GM12878 (cell line): ENCODE measurements around the gene CRHBP. TPM values are rescaled to one million over a fixed set of nuclear protein-coding genes. Genes with fewer than 3 reads are reported as not detected.

Source experiments
- ATAC-seq: fragments of 200-7000 bp; cut with Tn5 transposase; 3 replicates; pipeline ENCODE4 v1.9.1; 2020; ENCODE audit warnings: mild to moderate bottlenecking, moderate library complexity
- BruUV-seq: library from RNA; stranded (reverse); fragments of 400-500 nt; replicated peaks from 2 replicates; lab custom pipeline; 2021; lab: Mats Ljungman, UMichigan
- CTCF ChIA-PET: fragments of 300-600 bp; sonication (Branson Sonifier 250); formaldehyde crosslinking; extraction: SDS; loops from one replicate; lab custom pipeline; 2021; ENCODE audit warnings: inconsistent platforms; lab: Yijun Ruan, JAX
- POLR2A ChIA-PET: fragments of 350-600 bp; formaldehyde crosslinking; extraction: SDS; loops from one replicate; lab custom pipeline; 2021; ENCODE audit warnings: inconsistent platforms; lab: Charles Lee
- RAD21 ChIA-PET: fragments of 300-600 bp; sonication (Branson Sonifier 250); formaldehyde crosslinking; loops from one replicate; lab custom pipeline; 2023; ENCODE audit warnings: antibody characterized with exemption; ENCODE audit not compliant: unreplicated experiment; lab: Charles Lee
- SMC1A ChIA-PET: fragments of 300-600 bp; sonication (Branson Sonifier 250); formaldehyde crosslinking; loops from one replicate; lab custom pipeline; 2023; ENCODE audit not compliant: unreplicated experiment, uncharacterized antibody; lab: Charles Lee
- DNase-seq: peaks from one replicate; pipeline ENCODE4 v3.0.0-alpha.2; 2011; ENCODE audit warnings: low read depth, low spot score
- FAIRE-seq: peaks from 3 replicates; lab custom pipeline; 2011; peaks lifted over from hg19 to GRCh38; lab: Jason Lieb, UNC
- H2AFZ ChIP-seq: 2 replicates; pipeline ENCODE4 v1.6.0; 2011; ENCODE audit warnings: low read depth, low read length, control low read depth; ENCODE audit not compliant: control insufficient read depth
- H3K27ac ChIP-seq: 2 replicates; pipeline ENCODE4 v1.5.1; 2011; ENCODE audit warnings: control low read depth; ENCODE audit not compliant: control insufficient read depth, insufficient read depth
- H3K27me3 ChIP-seq, 2 experiments: replicated peaks in 1 of 2; 2 replicates each; pipeline versions ENCODE4 v1.6.0 to v1.6.1; 2011; ENCODE audit warnings: low read length in 1 of 2; ENCODE audit not compliant: control insufficient read depth in 2 of 2, insufficient read depth in 2 of 2
- H3K36me3 ChIP-seq, 2 experiments: 2 replicates each; pipeline ENCODE4 v1.5.1; 2011; ENCODE audit warnings: low read length in 1 of 2; ENCODE audit not compliant: control insufficient read depth in 2 of 2, insufficient read depth in 2 of 2
- H3K4me1 ChIP-seq: 2 replicates; pipeline ENCODE4 v1.6.1; 2011; ENCODE audit warnings: mild to moderate bottlenecking, low read length, moderate library complexity, mixed read lengths; ENCODE audit not compliant: control insufficient read depth, insufficient read depth
- H3K4me2 ChIP-seq: 2 replicates; pipeline ENCODE4 v1.6.0; 2011; ENCODE audit warnings: control low read depth; ENCODE audit not compliant: control insufficient read depth, insufficient read depth
- H3K4me3 ChIP-seq: fragments of 200-600 bp; sonication (generic); 2 replicates; pipeline ENCODE4 v1.5.1; 2016
- H3K79me2 ChIP-seq: 2 replicates; pipeline ENCODE4 v1.6.0; 2011; ENCODE audit warnings: low read length; ENCODE audit not compliant: control insufficient read depth, insufficient read depth
- H3K9ac ChIP-seq: 2 replicates; pipeline ENCODE4 v1.8.0; 2011; ENCODE audit warnings: low read length, control low read depth, mixed read lengths; ENCODE audit not compliant: control insufficient read depth, insufficient read depth
- H3K9me3 ChIP-seq: replicated peaks from 3 replicates; pipeline ENCODE4 v1.5.1; 2011; ENCODE audit warnings: mild to moderate bottlenecking, low read length; ENCODE audit not compliant: control insufficient read depth, insufficient read depth
- H4K20me1 ChIP-seq: 2 replicates; pipeline ENCODE4 v1.6.0; 2011; ENCODE audit not compliant: control insufficient read depth, insufficient read depth
- BRCA1 ChIP-seq: IDR thresholded peaks from 2 replicates; pipeline ENCODE4 v1.6.1; 2011; ENCODE audit warnings: low read depth, low read length, improper control_type of control experiment
- CREM ChIP-seq: IDR thresholded peaks from 2 replicates; pipeline ENCODE4 v1.6.1; 2014; ENCODE audit warnings: antibody characterized with exemption, low read depth
- ESRRA ChIP-seq: IDR thresholded peaks from 2 replicates; pipeline ENCODE4 v1.6.1; 2012; ENCODE audit warnings: mild to moderate bottlenecking, low read length, improper control_type of control experiment
- MEF2A ChIP-seq: IDR thresholded peaks from 2 replicates; pipeline ENCODE4 v1.6.1; 2011; ENCODE audit warnings: low read depth, mild to moderate bottlenecking, low read length, moderate library complexity; ENCODE audit not compliant: insufficient read depth
- RAD21 ChIP-seq: IDR thresholded peaks from 2 replicates; pipeline ENCODE4 v1.6.1; 2011; ENCODE audit warnings: mild to moderate bottlenecking, low read depth, low read length, moderate library complexity; ENCODE audit not compliant: insufficient read depth
- SMC3 ChIP-seq: IDR thresholded peaks from 2 replicates; pipeline ENCODE4 v1.6.1; 2011; ENCODE audit warnings: low read length, improper control_type of control experiment, borderline replicate concordance
- SUPT20H ChIP-seq: IDR thresholded peaks from 2 replicates; pipeline ENCODE4 v1.6.1; 2011; ENCODE audit warnings: low read depth, mild to moderate bottlenecking, low read length, moderate library complexity, borderline replicate concordance; ENCODE audit not compliant: control insufficient read depth
- ZNF274 ChIP-seq: IDR thresholded peaks from one replicate; pipeline ENCODE4 v1.8.0; 2011; ENCODE audit not compliant: insufficient read length, insufficient read depth
- ZNF384 ChIP-seq: IDR thresholded peaks from 2 replicates; pipeline ENCODE4 v1.6.1; 2012; ENCODE audit warnings: low read depth, mild to moderate bottlenecking, low read length, improper control_type of control experiment, borderline replicate concordance
- WGBS: methylation state at CpG from one replicate; pipeline ENCODE4 v1.1.6; 2016; ENCODE audit warnings: low lambda C conversion rate; ENCODE audit not compliant: insufficient replicate concordance, insufficient coverage; ENCODE audit errors: missing lambda C conversion rate; 5-methylcytosine and 5-hydroxymethylcytosine counted together
- in situ Hi-C: fragments of 300-500 bp; cut with MboI; formaldehyde crosslinking; loops from 9 replicates; pipeline ENCODE4 v1.14.3; 2018; ENCODE audit warnings: mixed read lengths
- intact Hi-C: fragments of 100-400 bp; cut with micrococcal nuclease; formaldehyde crosslinking; loops from one replicate; pipeline ENCODE4 v1.14.2; 2022; ENCODE audit not compliant: unreplicated experiment
- polyA plus RNA-seq, 11 experiments: library from polyadenylated mRNA; depleted of rRNA in 4 of 11; unstranded in 6 of 11; stranded (reverse) in 5 of 11; fragments of >200 nt; fragmentation: Nextera tagmentation in 4 of 11; fragmentation: Illumina TruSeq in 1 of 11; extraction: Ambion mirVana in 4 of 11; extraction: Trizol in 1 of 11; gene quantifications; 1 replicate in 1 of 11; 2 replicates in 10 of 11; pipeline versions ENCODE4 v1.2.1 to v1.2.3, GENCODE V29; 2011 to 2016; ENCODE audit warnings: inconsistent platforms in 2 of 11, missing spikeins in 2 of 11, low read depth in 1 of 11
- total RNA-seq, 4 experiments: library from RNA; depleted of rRNA in 3 of 4; stranded (reverse); fragments of >200 nt in 3 of 4; fragmentation: Illumina TruSeq in 1 of 4; extraction: Trizol in 1 of 4; gene quantifications; 2 replicates each; pipeline versions ENCODE4 v1.2.1 to v1.2.3, GENCODE V29; 2013 to 2021
- TF ChIP-seq, protein P1 (sequence below): fragments of 450-650 bp; formaldehyde crosslinking; IDR thresholded peaks from 2 replicates; pipeline ENCODE4 v1.4.0; 2022; ENCODE audit warnings: mild to moderate bottlenecking, moderate library complexity
- TF ChIP-seq, protein P2 (sequence below): fragments of 450-650 bp; IDR thresholded peaks from 2 replicates; pipeline ENCODE4 v1.6.1; 2016; ENCODE audit warnings: mild to moderate bottlenecking, moderate library complexity, borderline replicate concordance
- TF ChIP-seq, protein P3 (sequence below): IDR thresholded peaks from 2 replicates; pipeline ENCODE4 v1.6.1; 2012; ENCODE audit warnings: low read depth, low read length, improper control_type of control experiment
- TF ChIP-seq, protein P4 (sequence below): IDR thresholded peaks from 2 replicates; pipeline ENCODE4 v1.6.1; 2012; ENCODE audit warnings: low read depth, low read length, improper control_type of control experiment

CRHBP gene
- total and polyA plus RNA-seq, 10 of the 15 experiments (the other 5 are each of a cell fraction or from before 2014, with no cell fraction given) = 0.04 to 0.32 TPM; not detected in 8

DNA sequence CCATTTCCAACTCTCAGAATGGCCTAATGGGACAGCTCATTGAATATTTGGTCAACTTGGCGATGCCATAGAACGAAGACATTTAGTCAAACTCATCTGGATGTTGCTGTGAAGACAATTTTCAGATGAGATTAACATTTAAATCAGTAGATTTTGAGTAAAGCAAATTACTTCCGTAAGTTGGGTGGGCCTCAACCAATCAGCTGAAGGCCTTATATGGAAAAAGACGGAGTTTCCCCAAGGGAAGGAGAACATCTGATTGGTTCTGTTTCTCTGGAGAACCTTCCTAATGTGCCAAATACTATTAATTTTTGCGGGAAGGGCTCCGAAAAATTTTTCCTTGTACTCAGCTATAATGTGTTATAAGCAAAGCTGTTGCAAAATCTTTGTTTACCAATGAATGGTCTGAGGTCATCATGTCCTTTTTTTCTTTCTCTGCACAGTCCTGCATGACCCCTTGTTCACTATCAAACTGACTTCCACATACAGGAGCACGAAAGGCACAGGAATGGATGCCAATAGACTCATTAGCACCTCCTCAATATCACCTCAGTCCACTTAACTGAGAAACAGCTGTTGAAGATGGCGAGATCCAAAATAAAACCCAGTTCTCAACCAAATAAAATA lies 27.8 kb downstream of the CRHBP start (continued):
- no peak for TF ChIP-seq ZNF384
- no peak for TF ChIP-seq MEF2A
- TF ChIP-seq, protein P1, sequence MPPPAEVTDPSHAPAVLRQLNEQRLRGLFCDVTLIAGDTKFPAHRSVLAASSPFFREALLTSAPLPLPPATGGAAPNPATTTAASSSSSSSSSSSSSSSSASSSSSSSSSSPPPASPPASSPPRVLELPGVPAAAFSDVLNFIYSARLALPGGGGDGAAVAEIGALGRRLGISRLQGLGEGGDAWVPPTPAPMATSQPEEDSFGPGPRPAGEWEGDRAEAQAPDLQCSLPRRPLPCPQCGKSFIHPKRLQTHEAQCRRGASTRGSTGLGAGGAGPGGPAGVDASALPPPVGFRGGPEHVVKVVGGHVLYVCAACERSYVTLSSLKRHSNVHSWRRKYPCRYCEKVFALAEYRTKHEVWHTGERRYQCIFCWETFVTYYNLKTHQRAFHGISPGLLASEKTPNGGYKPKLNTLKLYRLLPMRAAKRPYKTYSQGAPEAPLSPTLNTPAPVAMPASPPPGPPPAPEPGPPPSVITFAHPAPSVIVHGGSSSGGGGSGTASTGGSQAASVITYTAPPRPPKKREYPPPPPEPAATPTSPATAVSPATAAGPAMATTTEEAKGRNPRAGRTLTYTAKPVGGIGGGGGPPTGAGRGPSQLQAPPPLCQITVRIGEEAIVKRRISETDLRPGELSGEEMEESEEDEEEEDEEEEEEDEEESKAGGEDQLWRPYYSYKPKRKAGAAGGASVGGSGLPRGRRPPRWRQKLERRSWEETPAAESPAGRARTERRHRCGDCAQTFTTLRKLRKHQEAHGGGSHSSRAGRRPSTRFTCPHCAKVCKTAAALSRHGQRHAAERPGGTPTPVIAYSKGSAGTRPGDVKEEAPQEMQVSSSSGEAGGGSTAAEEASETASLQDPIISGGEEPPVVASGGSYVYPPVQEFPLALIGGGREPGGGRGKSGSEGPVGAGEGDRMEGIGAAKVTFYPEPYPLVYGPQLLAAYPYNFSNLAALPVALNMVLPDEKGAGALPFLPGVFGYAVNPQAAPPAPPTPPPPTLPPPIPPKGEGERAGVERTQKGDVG (CRISPR knock-in tag) = no peak
- TF ChIP-seq RAD21 = no peak
- no peak for TF ChIP-seq CREM

DNA sequence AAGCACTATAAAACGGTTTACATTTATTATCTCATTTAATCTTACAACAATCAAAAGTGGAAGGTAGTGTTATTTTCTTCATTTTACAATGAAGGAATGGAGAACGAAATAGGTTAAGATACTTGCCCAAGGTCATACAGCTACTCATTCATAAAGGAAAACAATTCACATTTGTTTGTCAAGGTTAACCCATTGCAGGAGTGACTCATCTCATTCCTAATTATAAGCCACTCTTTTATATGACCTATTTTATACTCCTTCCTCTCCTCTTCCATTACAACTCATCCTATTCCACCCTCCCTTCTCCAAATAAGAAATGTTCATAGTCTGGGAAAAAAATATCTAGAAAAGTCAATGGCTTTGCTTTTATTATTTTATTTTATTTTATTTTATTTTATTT lies 29.6 kb downstream of the CRHBP start:
- H3K4me3 ChIP-seq = no peak overlapping the region
- no peaks in the 10 kb centered on the region for H4K20me1 ChIP-seq
- ChIA-PET RAD21 (no interaction called here), POLR2A (no interaction called here), CTCF (no interaction called here), SMC1A (no interaction called here)
- FAIRE-seq (no peak), ATAC-seq (no peak), DNase-seq (no peak)
- H2AFZ ChIP-seq = no peak overlapping the region
- 2% methylated on average over 2 of the region's 2 CpGs for WGBS
- no peaks in the 10 kb centered on the region for H3K79me2 ChIP-seq
- no peaks in the 10 kb centered on the region for H3K9me3 ChIP-seq
- H3K4me1 ChIP-seq = no peaks in the 10 kb centered on the region
- H3K4me2 ChIP-seq = no peak overlapping the region
- no TSS peak for BruUV-seq
- intact Hi-C loops (no loop called here), in situ Hi-C loops (no loop called here)
- H3K36me3 ChIP-seq = no peaks in the 10 kb centered on the region
- no peak overlapping the region for H3K27ac ChIP-seq
- no peak overlapping the region for H3K9ac ChIP-seq
- H3K27me3 ChIP-seq = no peaks in the 10 kb centered on the region
- TF ChIP-seq SMC3 (no peak), ZNF274 (no peak), BRCA1 (no peak), SUPT20H (no peak), ESRRA (no peak)
- TF ChIP-seq, protein P2, sequence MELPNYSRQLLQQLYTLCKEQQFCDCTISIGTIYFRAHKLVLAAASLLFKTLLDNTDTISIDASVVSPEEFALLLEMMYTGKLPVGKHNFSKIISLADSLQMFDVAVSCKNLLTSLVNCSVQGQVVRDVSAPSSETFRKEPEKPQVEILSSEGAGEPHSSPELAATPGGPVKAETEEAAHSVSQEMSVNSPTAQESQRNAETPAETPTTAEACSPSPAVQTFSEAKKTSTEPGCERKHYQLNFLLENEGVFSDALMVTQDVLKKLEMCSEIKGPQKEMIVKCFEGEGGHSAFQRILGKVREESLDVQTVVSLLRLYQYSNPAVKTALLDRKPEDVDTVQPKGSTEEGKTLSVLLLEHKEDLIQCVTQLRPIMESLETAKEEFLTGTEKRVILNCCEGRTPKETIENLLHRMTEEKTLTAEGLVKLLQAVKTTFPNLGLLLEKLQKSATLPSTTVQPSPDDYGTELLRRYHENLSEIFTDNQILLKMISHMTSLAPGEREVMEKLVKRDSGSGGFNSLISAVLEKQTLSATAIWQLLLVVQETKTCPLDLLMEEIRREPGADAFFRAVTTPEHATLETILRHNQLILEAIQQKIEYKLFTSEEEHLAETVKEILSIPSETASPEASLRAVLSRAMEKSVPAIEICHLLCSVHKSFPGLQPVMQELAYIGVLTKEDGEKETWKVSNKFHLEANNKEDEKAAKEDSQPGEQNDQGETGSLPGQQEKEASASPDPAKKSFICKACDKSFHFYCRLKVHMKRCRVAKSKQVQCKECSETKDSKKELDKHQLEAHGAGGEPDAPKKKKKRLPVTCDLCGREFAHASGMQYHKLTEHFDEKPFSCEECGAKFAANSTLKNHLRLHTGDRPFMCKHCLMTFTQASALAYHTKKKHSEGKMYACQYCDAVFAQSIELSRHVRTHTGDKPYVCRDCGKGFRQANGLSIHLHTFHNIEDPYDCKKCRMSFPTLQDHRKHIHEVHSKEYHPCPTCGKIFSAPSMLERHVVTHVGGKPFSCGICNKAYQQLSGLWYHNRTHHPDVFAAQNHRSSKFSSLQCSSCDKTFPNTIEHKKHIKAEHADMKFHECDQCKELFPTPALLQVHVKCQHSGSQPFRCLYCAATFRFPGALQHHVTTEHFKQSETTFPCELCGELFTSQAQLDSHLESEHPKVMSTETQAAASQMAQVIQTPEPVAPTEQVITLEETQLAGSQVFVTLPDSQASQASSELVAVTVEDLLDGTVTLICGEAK = no peak
- TF ChIP-seq, protein P3, sequence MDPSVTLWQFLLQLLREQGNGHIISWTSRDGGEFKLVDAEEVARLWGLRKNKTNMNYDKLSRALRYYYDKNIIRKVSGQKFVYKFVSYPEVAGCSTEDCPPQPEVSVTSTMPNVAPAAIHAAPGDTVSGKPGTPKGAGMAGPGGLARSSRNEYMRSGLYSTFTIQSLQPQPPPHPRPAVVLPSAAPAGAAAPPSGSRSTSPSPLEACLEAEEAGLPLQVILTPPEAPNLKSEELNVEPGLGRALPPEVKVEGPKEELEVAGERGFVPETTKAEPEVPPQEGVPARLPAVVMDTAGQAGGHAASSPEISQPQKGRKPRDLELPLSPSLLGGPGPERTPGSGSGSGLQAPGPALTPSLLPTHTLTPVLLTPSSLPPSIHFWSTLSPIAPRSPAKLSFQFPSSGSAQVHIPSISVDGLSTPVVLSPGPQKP = no peak
- TF ChIP-seq, protein P4, sequence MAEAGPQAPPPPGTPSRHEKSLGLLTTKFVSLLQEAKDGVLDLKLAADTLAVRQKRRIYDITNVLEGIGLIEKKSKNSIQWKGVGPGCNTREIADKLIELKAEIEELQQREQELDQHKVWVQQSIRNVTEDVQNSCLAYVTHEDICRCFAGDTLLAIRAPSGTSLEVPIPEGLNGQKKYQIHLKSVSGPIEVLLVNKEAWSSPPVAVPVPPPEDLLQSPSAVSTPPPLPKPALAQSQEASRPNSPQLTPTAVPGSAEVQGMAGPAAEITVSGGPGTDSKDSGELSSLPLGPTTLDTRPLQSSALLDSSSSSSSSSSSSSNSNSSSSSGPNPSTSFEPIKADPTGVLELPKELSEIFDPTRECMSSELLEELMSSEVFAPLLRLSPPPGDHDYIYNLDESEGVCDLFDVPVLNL = no peak
